Stimulated activated CD8-positive, alpha-beta memory T cell treated with anti-CD3 and anti-CD28 coated beads, Interleukin-7, amount 100 ng/mL, for 48 hours (primary cell): ENCODE data around the gene UTF1.
"Not testable (repeated sequence)": the region's sequence is repeated elsewhere in the genome, so short reads cannot be mapped to it uniquely, and the experiment has no call there.

Source experiments
- DNase-seq, 2 donors: peaks; one replicate each; pipeline ENCODE4 v3.0.0-alpha.2; 2020; ENCODE audit warnings: low read depth in 1 of 2; ENCODE audit errors: extremely low read depth in 1 of 2

Gene UTF1

DNA sequence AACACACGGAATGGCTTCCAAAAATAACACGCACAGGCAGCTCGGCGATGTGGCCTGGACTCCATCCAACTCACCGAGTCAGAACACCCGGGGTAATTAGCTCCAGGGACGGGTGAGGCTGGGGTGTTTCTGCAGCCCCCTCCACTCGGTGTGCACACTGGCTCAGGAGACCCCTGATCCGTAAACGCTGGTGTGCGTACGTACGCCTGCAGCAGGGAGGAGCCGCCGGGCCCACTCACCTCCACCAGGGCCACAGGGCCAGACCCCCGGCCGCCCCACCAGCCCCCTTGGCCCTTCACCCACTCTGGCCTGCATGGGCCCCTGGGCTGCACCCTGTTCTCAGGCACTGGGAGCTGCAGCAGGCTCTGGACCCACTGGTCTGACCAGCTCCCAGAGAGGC lies 22.4 kb upstream of the UTF1 start:
- no peak for DNase-seq

DNA sequence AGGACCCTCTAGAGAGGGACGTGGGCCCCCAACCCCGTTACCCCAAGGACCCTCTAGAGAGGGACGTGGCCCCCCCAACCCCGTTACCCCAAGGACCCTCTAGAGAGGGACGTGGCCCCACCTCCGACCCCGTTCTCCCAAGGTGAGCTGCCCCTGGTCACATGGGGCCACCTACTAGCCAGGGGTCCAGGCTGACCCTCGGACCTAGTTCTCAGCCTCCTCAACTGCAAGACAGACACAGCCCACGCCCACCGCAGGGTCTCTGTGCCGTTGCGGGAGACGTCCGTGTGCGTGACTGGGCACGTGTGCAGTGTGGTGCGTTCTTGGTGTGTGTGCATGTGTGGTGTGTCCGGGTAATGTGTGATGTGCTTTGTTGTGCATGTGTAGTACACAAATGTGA lies 21.6 kb upstream of the UTF1 start:
- no peak for DNase-seq

DNA sequence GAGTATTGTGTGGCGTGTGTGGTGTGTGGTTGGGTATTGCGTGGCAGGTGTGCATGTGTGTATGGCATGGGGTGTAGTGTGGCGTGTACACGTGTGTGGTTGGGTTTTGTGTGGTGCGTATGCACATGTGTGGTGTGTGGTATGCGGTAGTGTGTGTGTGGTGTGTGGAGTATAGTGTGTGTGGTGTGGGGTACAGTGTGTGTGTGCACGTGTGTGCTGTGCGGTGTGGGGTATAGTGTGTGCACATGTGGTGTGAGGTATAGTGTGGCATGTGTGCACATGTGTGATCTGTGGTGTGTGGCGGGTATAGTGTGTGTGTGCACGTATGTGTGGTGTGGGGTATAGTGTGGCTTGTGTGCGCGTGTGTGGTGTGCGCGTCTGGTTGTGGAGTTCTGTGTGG lies 20.9 kb upstream of the UTF1 start:
- DNase-seq, result no peak

DNA sequence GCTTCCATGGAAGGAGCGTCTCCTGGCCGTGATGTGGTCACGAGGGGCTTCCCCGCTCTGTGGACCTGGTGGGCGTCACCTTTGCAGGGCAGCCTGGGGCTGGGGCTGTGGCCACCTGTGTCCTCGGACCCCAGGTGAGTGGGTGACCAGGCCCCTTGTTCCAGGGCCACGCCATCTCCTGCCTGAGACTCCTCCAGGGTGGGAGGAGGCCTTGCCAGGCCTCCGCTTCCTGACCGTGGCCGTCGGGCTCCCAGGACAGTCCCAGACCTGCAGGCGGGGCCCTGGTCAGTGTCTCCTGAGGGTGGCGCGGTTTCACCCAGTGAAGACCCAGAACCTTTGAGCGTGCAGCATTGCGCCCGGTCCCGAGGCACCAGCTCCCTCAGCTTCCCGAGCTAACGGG lies 20.4 kb upstream of the UTF1 start:
- no peak for DNase-seq

DNA sequence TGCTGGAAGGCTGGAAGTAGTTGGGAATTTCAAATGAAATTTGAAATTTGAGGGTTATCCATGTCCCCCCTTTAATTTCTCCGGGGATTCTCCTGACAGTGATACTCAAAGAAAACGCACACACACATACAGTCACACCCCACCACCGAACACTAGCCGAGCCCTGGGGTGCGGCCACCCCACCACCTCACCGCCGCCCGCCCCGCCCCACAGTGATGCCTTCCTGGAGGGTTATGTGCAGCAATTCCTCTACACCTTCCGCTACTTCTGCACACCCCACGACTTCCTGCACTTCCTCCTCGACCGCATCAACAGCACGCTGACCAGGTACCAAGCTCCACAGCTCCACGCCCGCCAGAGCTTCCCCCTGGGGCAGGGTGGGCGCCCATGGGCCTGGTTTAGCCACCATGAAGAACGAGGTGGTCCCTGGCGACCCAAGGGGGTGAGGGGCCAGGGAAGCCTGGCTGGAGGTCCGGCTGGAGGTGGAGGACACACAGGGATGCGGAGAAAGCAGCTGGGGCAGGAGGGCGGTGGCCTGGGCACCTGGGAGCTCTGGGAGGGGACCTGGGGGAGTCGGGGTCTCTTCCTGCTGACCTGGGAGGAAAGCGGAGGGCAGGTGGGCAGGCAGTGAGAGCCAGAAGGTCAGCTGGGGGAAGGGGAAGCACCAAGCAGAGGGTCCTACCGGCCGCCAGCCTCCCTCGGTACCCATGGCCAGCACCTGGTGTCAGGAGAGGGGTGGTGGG lies 19.4 kb upstream of the UTF1 start:
- no peak for DNase-seq

DNA sequence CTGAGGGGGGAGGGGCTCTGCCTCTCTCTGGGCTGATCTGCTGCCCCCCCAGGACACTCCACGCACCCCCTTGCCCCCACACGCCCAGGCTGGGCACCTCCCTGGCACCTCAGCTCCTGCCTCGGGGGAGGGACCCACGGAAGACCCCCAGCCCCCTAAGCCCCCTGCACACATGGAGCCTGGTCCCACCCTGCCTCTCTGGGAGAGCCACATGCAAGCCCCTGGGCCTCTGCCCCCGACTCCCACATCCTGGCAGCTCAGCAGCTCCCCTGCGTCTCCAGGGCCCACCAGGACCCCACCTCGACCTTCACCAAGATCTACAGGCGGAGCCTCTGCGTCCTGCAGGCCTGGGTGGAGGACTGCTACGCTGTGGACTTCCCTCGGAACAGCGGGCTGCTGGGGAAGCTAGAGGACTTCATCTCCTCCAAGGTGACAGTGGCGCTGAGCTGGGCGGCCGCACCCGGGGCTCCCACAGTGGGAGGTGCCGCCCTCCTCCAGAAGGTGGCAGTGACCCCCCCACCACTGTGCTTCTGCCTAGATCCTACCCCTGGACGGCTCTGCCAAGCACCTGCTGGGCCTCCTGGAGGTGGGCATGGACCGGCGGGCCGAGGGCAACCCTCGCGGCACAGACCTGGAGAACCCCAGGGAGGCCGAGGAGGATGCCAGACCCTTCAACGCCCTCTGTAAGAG lies 18.7 kb upstream of the UTF1 start:
- DNase-seq, result no peak

DNA sequence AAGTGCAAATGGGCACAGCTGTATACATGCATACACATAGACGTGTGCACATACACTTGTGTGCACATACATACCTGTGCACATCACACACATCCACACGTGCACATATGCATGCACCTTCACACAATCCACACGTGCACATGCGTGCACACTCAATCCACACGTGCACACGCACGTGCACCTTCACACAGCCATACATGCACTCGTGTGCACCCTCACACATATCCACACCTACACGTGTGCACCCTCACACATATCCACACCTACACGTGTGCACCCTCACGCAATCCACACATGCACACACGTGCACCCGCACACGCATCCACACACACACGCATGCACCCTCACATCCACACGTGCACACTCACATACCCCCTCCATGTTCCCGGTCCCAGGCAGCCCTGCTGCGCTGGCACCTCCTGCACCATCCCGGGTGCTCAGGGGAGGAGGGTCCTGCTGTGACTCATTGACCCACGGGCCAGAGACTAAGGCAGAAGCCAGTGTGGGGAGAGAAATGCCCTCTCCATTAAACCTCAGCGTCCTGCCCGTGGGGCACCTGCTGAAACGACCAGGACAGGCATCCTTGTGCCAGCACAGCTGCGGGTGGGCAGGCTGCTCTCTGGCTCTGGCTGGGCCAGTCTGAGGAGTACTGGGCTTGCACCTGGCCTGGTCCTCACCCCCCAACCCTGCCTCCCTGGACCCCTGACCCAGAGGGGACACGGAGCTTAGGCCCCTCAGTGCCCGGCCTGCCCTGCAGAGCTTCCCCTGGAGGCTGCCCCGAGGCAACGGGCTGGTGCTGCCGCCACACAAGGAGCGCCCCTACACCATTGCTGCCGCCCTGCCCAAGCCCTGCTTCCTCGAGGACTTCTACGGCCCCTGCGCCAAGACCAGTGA lies 17.8 kb upstream of the UTF1 start:
- no peak for DNase-seq

DNA sequence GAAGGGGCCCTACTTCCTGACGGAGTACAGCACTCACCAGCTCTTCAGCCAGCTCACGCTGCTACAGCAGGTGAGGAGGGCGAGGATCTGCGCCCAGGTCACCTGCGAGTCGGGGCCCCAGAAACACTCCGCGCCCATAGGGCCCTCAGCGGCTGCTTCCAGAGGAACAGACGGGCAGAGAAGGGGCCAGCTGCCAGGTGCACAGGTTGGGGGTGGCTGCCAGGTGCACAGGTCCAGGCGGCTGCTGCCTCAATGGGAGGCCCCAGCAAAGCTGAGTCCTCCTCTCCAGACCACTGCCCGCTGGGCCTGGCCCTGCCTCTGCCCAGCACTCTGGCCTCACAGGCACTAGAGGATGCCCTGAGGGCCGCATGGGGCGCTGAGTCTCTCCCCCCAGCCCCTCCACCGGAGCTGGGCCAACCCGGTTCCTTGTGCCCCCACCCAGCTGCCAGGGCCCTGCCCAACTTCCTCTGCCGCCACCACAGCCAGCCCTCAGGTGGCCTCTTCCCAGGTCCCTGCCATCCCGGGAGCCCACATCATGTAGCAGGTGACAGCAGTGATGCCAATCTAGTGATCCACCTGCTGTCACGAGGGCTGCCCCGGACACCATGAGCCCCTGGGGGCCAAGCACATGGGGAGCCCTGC lies 17.0 kb upstream of the UTF1 start:
- no peak for DNase-seq

DNA sequence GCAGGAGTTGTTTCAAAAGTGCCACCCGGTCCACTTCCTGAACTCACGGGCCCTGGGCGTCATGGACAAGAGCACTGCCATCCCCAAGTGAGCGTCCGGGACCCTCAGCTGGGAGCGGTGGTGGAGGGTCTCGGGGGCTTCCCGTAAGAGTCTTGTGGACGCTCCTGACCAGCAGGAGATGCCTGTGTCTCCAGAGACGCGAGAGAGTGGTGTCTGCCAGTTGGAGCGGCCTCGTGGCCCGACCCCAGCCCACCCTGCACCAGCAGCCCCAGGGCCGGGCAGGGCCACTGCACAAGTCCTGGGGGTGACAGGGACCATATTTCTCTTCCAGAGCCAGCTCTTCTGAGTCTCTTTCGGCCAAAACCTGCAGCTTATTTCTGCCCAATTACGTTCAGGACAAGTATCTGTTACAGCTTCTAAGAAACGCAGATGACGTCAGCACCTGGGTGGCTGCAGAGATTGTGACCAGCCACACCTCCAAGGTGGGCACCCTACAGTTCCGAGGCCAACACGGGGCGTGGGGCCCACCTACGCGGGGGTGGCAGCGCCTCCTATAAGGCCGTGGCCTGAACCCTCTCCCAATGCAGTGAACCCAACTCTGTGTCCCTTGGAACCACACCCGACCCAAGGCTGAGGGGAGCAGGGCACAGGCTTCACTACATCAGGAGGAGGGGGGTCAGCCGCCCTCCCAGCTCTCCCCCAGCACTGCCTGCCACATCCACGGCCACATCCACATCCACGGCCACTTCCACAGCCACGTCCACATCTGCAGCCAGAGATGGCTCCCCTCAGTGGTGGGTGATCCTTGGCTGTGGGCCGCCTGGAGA lies 16.2 kb upstream of the UTF1 start:
- DNase-seq, result no peak

DNA sequence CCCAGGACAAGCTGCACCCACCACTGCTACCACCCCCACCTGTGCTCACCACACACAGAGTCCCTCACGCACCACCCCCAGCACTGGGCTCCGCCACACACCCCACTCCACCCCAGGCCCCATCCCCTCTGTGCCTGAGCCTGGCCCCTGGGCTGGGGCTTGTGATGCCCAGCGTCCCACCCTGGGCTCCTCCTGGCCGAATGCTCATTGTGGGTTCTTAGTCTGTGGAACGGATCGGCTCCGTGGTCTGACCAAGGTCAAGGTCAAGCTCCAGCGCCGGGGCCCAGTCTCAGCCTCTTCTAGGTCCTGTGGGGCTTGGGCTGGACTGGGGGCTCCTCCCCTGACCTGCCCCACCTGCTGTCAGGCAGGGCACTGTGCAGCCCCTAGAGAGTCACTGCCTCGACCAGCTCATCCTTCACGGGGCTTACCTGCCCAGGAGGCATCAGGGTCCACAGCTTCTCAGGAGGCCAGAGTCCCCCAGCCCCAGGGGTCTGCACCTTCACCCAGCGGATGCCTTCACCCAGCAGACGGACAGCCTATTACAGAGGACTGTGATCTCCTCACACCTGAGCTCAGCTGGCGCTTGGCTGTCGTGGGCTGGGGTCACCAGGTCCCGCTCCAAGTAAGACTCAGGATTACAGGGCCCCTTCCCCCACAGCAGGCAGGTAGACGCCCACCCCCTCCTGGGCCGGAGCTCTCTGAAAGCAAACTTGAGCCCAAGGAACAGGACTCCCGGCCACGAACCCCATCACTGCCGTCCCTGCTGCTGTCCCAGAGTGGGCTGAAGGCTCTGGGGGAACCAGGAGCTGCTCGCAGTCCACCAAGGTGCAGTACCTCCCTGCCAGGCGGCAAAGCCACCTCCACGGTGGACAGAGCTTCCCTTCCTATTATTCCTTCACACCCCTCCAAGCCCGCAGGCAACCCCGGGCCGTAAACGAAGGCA lies 15.3 kb upstream of the UTF1 start:
- DNase-seq, result no peak

DNA sequence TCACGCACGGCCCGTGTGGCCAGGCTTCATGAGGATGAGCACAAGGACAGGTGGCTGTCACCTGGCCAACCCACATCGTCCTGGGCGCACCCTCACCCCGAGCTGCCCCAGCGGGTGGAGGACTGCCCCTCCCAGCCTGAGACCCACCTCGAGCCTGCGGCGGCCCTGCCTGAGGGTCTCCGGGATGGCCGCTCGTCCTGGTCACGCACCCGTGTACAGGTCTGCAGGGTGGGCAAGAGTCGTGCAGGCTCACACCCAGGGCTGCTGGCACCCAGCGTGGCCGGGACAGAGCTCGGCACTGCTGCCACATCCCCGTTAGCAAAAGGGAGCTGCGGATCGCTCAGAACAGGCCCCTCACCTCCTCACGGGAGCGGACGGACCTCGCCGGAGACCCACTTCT lies 14.4 kb upstream of the UTF1 start:
- DNase-seq, result no peak

DNA sequence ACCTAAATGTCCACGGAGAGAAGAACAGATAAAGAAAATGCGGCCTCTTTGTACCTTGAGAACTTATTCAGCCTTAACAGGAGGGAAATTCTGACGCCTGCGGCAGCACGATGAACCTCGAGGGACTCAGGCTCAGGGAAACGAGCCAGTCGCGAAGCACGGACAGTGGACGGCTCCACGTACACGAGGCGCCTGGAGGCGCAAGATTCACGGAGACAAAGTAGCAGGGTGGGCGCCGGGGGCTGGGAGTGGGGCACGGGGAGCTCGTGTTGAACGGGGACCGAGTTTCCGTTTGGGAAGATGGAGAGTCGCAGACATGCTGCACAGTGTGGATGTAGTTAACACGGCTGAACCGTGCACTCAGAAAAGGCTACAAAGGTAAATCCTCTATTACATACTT lies 13.2 kb upstream of the UTF1 start:
- no peak for DNase-seq

DNA sequence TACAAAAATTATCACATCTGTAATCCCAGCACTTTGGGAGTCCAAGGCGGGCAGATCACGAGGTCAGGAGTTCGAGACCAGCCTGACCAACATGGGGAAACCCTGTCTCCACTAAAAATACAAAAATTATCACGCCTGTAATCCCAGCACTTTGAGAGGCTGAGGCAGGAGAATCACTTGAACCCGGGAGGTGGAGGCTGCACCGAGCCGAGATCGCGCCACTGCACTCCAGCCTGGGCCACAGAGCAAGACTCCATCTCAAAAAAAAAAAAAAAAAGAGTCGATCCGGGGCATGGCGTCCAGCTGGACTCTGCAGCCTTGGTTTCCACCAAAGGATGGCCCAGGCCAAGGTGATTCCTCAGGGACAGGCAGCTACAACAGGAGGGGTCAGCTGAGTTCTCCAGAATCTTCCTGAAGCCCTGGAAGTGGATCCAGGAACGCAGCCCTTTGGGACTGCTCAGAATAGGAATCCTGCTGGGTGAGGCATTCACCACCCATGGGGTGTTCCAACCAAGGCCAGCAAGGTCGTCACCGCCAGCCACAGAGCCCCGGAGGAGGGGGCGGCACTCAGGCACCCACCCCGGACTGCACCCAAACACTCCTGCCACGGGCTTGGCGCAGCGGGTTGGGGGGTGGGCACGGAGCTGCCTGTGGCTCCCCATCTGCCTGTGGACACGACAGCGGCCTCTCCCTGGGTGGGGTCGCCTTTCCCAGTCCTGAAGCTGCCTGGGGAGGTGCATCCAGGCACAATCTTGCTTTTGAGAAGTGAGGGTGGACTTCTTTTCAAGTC lies 12.0 kb upstream of the UTF1 start:
- no peak for DNase-seq

DNA sequence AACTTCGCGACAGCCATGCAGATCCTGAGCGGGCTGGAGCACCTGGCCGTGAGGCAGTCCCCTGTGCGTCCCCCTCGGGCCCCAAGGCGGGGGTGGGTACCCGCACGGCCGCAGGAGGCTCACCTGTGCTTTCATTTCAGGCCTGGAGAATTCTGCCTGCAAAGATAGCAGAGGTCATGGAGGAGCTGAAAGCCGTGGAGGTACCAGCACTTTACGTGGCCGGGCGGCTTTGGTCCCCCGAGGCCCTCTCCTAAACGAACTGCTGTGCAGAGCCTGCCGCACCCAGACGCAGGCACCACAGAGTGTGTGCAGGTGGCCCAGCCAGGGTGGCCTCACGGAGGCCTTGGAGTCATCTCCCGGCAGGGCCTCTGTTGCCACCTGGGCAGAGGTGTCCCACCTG lies 11.1 kb upstream of the UTF1 start:
- DNase-seq, result no peak

DNA sequence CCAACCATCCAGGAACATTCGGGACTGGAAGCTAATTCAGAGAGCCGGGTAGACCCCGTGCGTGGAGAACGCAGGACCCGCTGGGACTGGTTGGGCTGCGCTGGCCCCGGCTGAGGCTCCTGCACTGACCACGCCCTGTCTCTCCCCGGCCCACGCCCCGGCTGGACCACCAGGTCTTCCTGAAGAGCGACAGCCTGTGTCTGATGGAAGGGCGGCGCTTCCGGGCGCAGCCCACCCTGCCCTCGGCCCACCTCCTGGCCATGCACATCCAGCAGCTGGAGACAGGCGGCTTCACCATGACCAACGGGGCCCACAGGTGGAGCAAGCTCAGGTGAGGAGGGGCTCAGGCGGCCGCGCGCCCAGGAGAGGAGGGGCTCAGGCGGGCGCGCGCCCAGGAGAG lies 10.2 kb upstream of the UTF1 start:
- DNase-seq, result no peak

DNA sequence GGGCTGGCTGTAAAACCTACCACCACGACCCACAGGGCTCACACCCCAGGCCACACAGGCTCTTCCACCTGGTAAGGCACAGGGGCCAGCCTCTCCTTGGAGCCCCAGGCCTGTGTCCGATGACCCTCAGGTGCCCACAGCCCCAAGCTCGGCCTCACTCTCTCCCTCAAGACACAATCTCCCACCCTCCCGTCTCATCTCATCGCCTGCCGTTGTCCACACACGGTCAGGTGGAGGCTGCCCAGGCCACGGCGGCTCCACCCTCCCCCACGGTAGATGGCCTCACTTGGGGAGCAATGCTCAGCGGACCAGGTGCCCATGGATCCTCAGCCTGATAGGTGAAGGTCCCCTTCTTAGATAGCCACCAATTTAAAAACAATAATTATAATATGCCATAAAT lies 8.7 kb upstream of the UTF1 start:
- DNase-seq, result no peak

DNA sequence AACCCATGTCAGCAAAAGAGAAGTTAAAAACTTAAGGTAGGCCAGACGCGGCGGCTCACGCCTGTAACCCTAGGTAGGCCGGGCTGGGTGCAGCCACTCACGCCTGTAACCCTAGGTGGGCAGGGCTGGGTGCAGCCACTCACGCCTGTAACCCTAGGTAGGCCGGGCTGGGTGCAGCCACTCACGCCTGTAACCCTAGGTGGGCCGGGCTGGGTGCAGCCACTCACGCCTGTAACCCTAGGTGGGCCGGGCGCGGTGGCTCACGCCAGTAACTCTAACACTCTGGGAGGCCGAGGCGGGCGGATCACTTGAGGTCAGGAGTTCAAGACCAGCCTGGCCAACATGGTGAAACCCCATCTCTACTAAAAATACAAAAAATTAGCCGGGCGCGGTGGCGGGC lies 8.3 kb upstream of the UTF1 start:
- not testable (repeated sequence) for DNase-seq

DNA sequence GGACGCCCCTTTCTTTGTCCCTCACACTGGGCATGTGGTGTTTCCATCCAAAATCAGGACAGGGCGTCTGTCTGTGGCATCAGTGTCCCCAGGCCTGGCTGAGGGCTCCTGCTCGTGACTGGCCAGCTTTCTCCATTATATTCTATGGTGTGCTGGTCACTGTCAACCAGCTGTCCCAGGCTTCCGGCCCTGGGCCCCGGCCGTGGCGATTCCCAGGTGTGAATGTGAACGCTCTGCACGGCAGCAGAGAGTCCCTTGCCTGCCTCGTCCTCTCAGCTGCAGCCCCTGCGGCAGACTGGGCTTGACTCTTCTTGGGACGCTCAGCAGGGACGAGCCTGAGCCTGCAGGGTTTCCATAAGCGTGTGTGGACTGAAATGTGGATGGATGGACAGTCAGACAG lies 5.9 kb upstream of the UTF1 start:
- DNase-seq, result no peak
